ENCODE results near the gene BMI1. TPM values are rescaled to one million over a fixed set of nuclear protein-coding genes. Genes with fewer than 3 reads are reported as not detected.
A peak's percentile ranks its signal among the peaks of the same experiment; 100 is the strongest.

The BMI1 gene
- total RNA-seq, 1 donor from 2014 or later = 30.8 TPM

GRCh38 chr10:22346096-22346661, 25.3 kb downstream of the BMI1 start:
- H3K9ac ChIP-seq (ENCODE audit: low read length) = no peak overlapping the region
- H3K4me2 ChIP-seq (ENCODE audit: low read length) = no peak overlapping the region
- H3K4me1 ChIP-seq (ENCODE audit: insufficient read depth, low read length) = peaks cover 6% of the 10 kb centered on the region
- H4K20me1 ChIP-seq (ENCODE audit: insufficient read depth, low read length) = no peaks in the 10 kb centered on the region
- Mint-ChIP-seq H3K27ac (ENCODE audit: unreplicated experiment) (peak overlapping the region; percentile 59), H3K4me3 (ENCODE audit: unreplicated experiment) (peak overlapping the region; percentile 10), H3K4me1 (ENCODE audit: low read depth, unreplicated experiment) (no peaks in the 10 kb centered on the region), H3K36me3 (ENCODE audit: low read depth, unreplicated experiment) (peaks cover 4% of the 10 kb centered on the region), H3K27me3 (ENCODE audit: low read depth, unreplicated experiment) (peaks cover 61% of the 10 kb centered on the region), H3K9me3 (ENCODE audit: unreplicated experiment) (peaks cover 14% of the 10 kb centered on the region)
- peaks cover 68% of the 10 kb centered on the region for H3K27me3 ChIP-seq (ENCODE audit: insufficient read depth, low read length)
- H3K4me3 ChIP-seq (ENCODE audit: insufficient read depth, low read depth, low read length) = no peak overlapping the region
- no peaks in the 10 kb centered on the region for H3K79me2 ChIP-seq (ENCODE audit: insufficient read depth, low read length)
- no peak for TF ChIP-seq EZH2 (IDR thresholded peaks at IDR 0.05; ENCODE audit: insufficient read depth, low read length)
- TF ChIP-seq CTCF (IDR thresholded peaks at IDR 0.05; ENCODE audit: insufficient read depth, low read depth, low read length) = no peak
- H3K36me3 ChIP-seq (ENCODE audit: insufficient read depth, low read length) = no peaks in the 10 kb centered on the region
- no peak for DNase-seq (ENCODE audit: low read depth)
- H2AFZ ChIP-seq (ENCODE audit: low read depth, low read length) = no peak overlapping the region
- FAIRE-seq = no peak
- no peak overlapping the region for H3K27ac ChIP-seq (ENCODE audit: low read depth, low read length)
- peaks cover 4% of the 10 kb centered on the region for H3K9me3 ChIP-seq (ENCODE audit: insufficient read depth, low read depth, low read length)

GRCh38 chr10:22349755-22350154, 28.9 kb downstream of the BMI1 start:
- Histone ChIP-seq H3K27ac (ENCODE audit: low read depth, low read length) (no peak overlapping the region), H3K4me1 (ENCODE audit: insufficient read depth, low read length) (no peaks in the 10 kb centered on the region), H3K36me3 (ENCODE audit: insufficient read depth, low read length) (no peaks in the 10 kb centered on the region), H3K9me3 (ENCODE audit: insufficient read depth, low read depth, low read length) (peaks cover 3% of the 10 kb centered on the region), H3K4me2 (ENCODE audit: low read length) (no peak overlapping the region), H2AFZ (ENCODE audit: low read depth, low read length) (no peak overlapping the region), H3K9ac (ENCODE audit: low read length) (no peak overlapping the region), H3K4me3 (ENCODE audit: insufficient read depth, low read depth, low read length) (no peak overlapping the region), H3K79me2 (ENCODE audit: insufficient read depth, low read length) (no peaks in the 10 kb centered on the region), H4K20me1 (ENCODE audit: insufficient read depth, low read length) (no peaks in the 10 kb centered on the region), H3K27me3 (ENCODE audit: insufficient read depth, low read length) (peaks cover 32% of the 10 kb centered on the region)
- no peaks in the 10 kb centered on the region for H3K4me1 Mint-ChIP-seq (ENCODE audit: low read depth, unreplicated experiment)
- TF ChIP-seq EZH2 (IDR thresholded peaks at IDR 0.05; ENCODE audit: insufficient read depth, low read length) (no peak), CTCF (IDR thresholded peaks at IDR 0.05; ENCODE audit: insufficient read depth, low read depth, low read length) (no peak)
- DNase-seq (ENCODE audit: low read depth) = no peak
- no peak overlapping the region for H3K27ac Mint-ChIP-seq (ENCODE audit: unreplicated experiment)
- peak; percentile 56 for FAIRE-seq
- peaks cover 10% of the 10 kb centered on the region for H3K9me3 Mint-ChIP-seq (ENCODE audit: unreplicated experiment)
- H3K27me3 Mint-ChIP-seq (ENCODE audit: low read depth, unreplicated experiment) = peaks cover 40% of the 10 kb centered on the region
- peaks cover 4% of the 10 kb centered on the region for H3K36me3 Mint-ChIP-seq (ENCODE audit: low read depth, unreplicated experiment)
- H3K4me3 Mint-ChIP-seq (ENCODE audit: unreplicated experiment) = no peak overlapping the region

GRCh38 chr10:22351131-22351703, 30.3 kb downstream of the BMI1 start:
- Histone ChIP-seq H3K4me1 (ENCODE audit: insufficient read depth, low read length) (no peaks in the 10 kb centered on the region), H3K79me2 (ENCODE audit: insufficient read depth, low read length) (no peaks in the 10 kb centered on the region), H3K9ac (ENCODE audit: low read length) (no peak overlapping the region), H2AFZ (ENCODE audit: low read depth, low read length) (no peak overlapping the region), H3K36me3 (ENCODE audit: insufficient read depth, low read length) (no peaks in the 10 kb centered on the region), H3K27ac (ENCODE audit: low read depth, low read length) (no peak overlapping the region), H3K9me3 (ENCODE audit: insufficient read depth, low read depth, low read length) (no peaks in the 10 kb centered on the region), H4K20me1 (ENCODE audit: insufficient read depth, low read length) (no peaks in the 10 kb centered on the region), H3K4me2 (ENCODE audit: low read length) (no peak overlapping the region), H3K4me3 (ENCODE audit: insufficient read depth, low read depth, low read length) (no peak overlapping the region), H3K27me3 (ENCODE audit: insufficient read depth, low read length) (peaks cover 17% of the 10 kb centered on the region)
- Mint-ChIP-seq H3K27me3 (ENCODE audit: low read depth, unreplicated experiment) (peaks cover 32% of the 10 kb centered on the region), H3K4me3 (ENCODE audit: unreplicated experiment) (no peak overlapping the region), H3K9me3 (ENCODE audit: unreplicated experiment) (peaks cover 3% of the 10 kb centered on the region), H3K36me3 (ENCODE audit: low read depth, unreplicated experiment) (peaks cover 2% of the 10 kb centered on the region), H3K4me1 (ENCODE audit: low read depth, unreplicated experiment) (no peaks in the 10 kb centered on the region), H3K27ac (ENCODE audit: unreplicated experiment) (no peak overlapping the region)
- DNase-seq (ENCODE audit: low read depth) = no peak
- FAIRE-seq = no peak
- TF ChIP-seq EZH2 (IDR thresholded peaks at IDR 0.05; ENCODE audit: insufficient read depth, low read length) = no peak
- no peak for TF ChIP-seq CTCF (IDR thresholded peaks at IDR 0.05; ENCODE audit: insufficient read depth, low read depth, low read length)
